ENCODE data around the gene SPI1.
A peak's percentile ranks its signal among the peaks of the same experiment; 100 is the strongest.

The SPI1 gene

DNA sequence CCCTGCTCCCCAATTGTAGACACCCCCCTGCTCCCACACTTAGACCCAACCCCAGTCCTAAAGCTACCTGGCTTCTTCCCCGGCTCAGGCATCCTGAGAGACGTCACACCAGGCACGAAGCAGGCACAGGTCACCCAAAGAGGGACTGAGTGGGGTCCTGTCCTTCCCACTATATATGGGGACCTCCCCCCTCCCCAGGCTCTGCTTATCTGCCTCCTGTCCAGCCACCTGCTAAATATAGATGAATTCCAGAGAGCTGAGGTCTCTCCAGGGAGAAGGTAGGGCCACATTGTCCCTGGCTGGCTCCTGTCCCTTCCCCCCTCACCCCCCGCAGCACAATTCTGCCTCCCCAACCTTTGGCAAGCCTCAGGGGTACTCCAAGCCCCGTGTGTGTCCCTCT, 25.8 kb downstream of the SPI1 start, which contains the start of gene MYBPC3:
Gene MYBPC3, minus strand, starts transcription at position 147 of the 400 bp plus-strand sequence. Its CDS starts 55 bp downstream, at position 92.
- Histone ChIP-seq H3K27ac (peak within 1 kb of the TSS; percentile 46), H3K9me3 (no peaks in the 10 kb centered on the region), H3K4me3 (ENCODE audit: low read depth in 1 of 2, low read length in 1 of 2) (no peak within 1 kb of the TSS), H3K4me1 (ENCODE audit: control insufficient read depth in 1 of 2, insufficient read depth in 1 of 2, low read depth in 1 of 2, low read length in 1 of 2) (peaks cover 0 to 4% of the 10 kb centered on the region in 2 experiments), H3K36me3 (peaks cover 93% of the 10 kb centered on the region), H3K27me3 (no peaks in the 10 kb centered on the region)
- TF ChIP-seq, protein P1, sequence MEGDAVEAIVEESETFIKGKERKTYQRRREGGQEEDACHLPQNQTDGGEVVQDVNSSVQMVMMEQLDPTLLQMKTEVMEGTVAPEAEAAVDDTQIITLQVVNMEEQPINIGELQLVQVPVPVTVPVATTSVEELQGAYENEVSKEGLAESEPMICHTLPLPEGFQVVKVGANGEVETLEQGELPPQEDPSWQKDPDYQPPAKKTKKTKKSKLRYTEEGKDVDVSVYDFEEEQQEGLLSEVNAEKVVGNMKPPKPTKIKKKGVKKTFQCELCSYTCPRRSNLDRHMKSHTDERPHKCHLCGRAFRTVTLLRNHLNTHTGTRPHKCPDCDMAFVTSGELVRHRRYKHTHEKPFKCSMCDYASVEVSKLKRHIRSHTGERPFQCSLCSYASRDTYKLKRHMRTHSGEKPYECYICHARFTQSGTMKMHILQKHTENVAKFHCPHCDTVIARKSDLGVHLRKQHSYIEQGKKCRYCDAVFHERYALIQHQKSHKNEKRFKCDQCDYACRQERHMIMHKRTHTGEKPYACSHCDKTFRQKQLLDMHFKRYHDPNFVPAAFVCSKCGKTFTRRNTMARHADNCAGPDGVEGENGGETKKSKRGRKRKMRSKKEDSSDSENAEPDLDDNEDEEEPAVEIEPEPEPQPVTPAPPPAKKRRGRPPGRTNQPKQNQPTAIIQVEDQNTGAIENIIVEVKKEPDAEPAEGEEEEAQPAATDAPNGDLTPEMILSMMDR (IDR thresholded peaks at IDR 0.05) = no peak

DNA sequence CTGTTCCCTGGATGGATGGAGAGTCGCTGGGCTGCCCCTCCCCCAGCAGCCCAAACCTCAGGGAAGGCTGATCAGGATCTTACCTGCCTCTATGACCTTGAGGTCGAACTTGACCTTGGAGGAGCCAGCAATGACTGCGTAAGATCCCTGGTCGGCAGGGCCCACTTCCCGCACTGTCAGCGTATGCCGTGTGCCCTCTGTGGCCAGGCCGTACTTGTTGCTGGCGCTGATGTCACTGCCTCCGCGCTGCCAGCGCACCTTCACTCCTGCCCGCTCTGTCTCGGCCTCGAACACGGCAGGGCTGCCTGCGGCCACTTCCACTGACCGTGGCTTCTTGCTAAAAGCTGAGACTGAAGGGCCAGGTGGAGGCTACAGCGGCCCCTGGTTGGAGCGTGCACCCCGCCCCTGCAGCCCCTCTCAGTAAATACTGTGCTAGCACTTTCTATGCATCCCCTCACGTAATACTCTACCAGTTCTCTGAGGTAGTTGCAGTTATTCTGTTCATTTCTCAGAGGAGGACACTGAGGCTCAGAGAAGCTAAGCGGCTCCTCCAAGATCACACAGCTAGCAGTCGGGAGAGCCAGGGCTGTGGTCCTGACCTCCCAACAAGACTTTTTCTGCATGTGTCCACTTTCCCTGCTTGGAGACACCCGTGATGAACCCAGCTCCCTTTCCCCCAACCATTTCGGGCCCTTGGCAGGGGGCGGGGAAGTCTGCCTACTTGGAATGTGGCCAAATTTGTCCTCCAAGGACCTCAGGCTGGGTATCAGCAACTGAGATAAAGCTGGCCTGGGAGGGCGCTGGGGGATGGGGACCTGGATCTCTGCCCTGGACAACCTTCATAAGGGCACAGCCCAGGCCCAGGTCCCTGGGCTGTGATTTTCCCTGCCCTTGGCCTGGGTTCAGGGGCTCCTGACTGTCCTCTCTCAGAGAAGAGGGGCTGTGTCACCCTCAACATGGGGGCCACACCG, 26.9 kb downstream of the SPI1 start:
- H3K4me3 ChIP-seq (ENCODE audit: low read depth in 1 of 2, low read length in 1 of 2) = no peak overlapping the region
- TF ChIP-seq, protein P1 (IDR thresholded peaks at IDR 0.05) = no peak
- H3K9me3 ChIP-seq = no peaks in the 10 kb centered on the region
- peak overlapping the region; percentile 46 for H3K27ac ChIP-seq
- peaks cover 93% of the 10 kb centered on the region for H3K36me3 ChIP-seq
- no peaks in the 10 kb centered on the region for H3K27me3 ChIP-seq
- peaks cover 0 to 4% of the 10 kb centered on the region in 2 experiments for H3K4me1 ChIP-seq (ENCODE audit: control insufficient read depth in 1 of 2, insufficient read depth in 1 of 2, low read depth in 1 of 2, low read length in 1 of 2)

DNA sequence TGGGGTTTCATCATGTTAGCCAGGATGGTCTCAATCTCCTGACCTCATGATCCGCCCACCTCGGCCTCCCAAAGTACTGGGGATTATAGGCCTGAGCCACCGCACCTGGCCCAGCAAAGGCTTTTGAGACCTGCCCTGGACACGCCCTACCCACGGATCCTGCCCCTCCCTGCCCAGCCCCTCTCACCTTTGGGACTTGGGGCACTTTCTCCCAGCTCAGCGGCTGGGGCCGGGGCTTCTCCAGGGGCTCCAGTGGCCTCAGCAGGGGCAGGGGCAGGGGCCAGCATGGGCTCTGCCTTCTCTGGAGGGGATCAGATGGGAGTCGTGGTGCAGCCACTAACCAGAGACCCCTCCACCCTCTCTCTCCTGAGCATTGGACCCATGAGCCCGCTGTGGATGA, 28.0 kb downstream of the SPI1 start:
- TF ChIP-seq, protein P1 (IDR thresholded peaks at IDR 0.05) = no peak
- Histone ChIP-seq H3K9me3 (no peaks in the 10 kb centered on the region), H3K36me3 (peaks cover 93% of the 10 kb centered on the region), H3K27ac (peak overlapping the region; percentile 31), H3K27me3 (no peaks in the 10 kb centered on the region), H3K4me1 (ENCODE audit: control insufficient read depth in 1 of 2, insufficient read depth in 1 of 2, low read depth in 1 of 2, low read length in 1 of 2) (peaks cover 0 to 4% of the 10 kb centered on the region in 2 experiments), H3K4me3 (ENCODE audit: low read depth in 1 of 2, low read length in 1 of 2) (no peak overlapping the region)

DNA sequence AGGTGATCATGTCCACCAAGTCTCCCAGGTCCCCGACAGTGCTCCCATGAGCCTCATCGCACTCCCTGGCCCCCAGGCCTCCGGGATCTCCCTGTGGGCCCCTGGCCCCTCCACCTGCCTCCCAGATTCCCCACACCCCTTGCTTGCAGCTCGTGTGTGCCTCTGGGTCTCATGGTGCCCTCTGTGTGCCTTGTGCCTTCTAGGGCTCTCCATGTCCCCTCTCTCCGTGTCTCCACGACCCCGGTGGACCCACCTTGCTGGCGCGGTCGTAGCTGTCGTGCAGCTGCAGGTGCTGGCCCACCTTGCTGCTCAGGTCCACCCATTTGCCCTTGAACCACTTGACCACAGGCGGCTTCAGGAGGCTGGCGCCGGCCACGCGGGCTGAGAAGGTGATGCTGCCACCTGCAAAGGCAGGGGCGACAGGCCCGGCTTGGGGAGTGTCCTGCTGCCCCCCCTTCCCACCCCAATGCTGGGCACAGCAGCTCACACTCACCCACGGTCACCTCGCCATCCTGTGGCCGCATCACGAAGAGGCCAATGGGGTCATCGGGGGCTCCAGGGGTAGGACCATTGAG, 28.7 kb downstream of the SPI1 start:
- Histone ChIP-seq H3K36me3 (peaks cover 93% of the 10 kb centered on the region), H3K27ac (peak overlapping the region; percentile 36), H3K4me1 (ENCODE audit: control insufficient read depth in 1 of 2, insufficient read depth in 1 of 2, low read depth in 1 of 2, low read length in 1 of 2) (peaks cover 0 to 4% of the 10 kb centered on the region in 2 experiments), H3K27me3 (no peaks in the 10 kb centered on the region), H3K9me3 (no peaks in the 10 kb centered on the region), H3K4me3 (ENCODE audit: low read depth in 1 of 2, low read length in 1 of 2) (no peak overlapping the region)
- TF ChIP-seq, protein P1 (IDR thresholded peaks at IDR 0.05) = no peak

DNA sequence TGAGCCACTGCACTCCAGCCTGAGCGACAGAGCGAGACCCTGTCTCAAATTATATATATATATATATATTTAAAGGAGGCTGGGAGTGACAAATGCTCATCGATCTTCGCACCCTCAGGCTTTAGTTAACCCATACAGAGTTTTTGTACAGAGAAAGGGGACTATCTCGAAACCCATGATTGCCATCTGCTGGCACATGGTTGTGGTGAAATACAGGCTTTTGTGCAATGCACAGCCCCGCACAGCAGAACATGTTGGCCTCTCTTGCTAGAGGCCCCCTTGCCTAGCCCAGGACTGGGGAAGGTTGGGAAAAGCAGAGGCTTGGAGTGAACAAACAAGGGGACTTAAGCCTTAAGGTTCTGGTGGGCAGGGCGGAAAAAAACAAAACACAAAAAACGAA, 29.5 kb downstream of the SPI1 start:
- no peaks in the 10 kb centered on the region for H3K9me3 ChIP-seq
- peaks cover 93% of the 10 kb centered on the region for H3K36me3 ChIP-seq
- H3K27ac ChIP-seq = peak overlapping the region; percentile 36
- peaks cover 0 to 4% of the 10 kb centered on the region in 2 experiments for H3K4me1 ChIP-seq (ENCODE audit: control insufficient read depth in 1 of 2, insufficient read depth in 1 of 2, low read depth in 1 of 2, low read length in 1 of 2)
- TF ChIP-seq, protein P1 (IDR thresholded peaks at IDR 0.05) = no peak
- no peak overlapping the region for H3K4me3 ChIP-seq (ENCODE audit: low read depth in 1 of 2, low read length in 1 of 2)
- H3K27me3 ChIP-seq = no peaks in the 10 kb centered on the region
